NCI-H1048 (cell line): ENCODE measurements around the gene CCDC186.
"Not testable (repeated sequence)": the region's sequence is repeated elsewhere in the genome, so short reads cannot be mapped to it uniquely, and the experiment has no call there.

Experiments
- DNase-seq: peaks from one replicate; lab custom pipeline; 2025; lab: John Stamatoyannopoulos, UW

Gene CCDC186

GRCh38 chr10:114173603-114173920 is 441 bp downstream of the CCDC186 start:
- no peak for DNase-seq

GRCh38 chr10:114172776-114173602 is 1.0 kb downstream of the CCDC186 start:
- DNase-seq = no peak

GRCh38 chr10:114172216-114172615 is 1.8 kb downstream of the CCDC186 start:
- DNase-seq = no peak

- DNase-seq = no peak
These were observed 5.5 kb downstream of the CCDC186 start for GRCh38 chr10:114168450-114169009.

- no peak for DNase-seq
These were observed 6.0 kb downstream of the CCDC186 start for GRCh38 chr10:114167985-114168384.

GRCh38 chr10:114166494-114166893 is 7.5 kb downstream of the CCDC186 start:
- no peak for DNase-seq

GRCh38 chr10:114166043-114166442 is 8.0 kb downstream of the CCDC186 start:
- DNase-seq = no peak

- no peak for DNase-seq
These were observed 10.9 kb downstream of the CCDC186 start for GRCh38 chr10:114163062-114163461.

GRCh38 chr10:114157912-114158311 is 16.1 kb downstream of the CCDC186 start:
- no peak for DNase-seq

- no peak for DNase-seq
These were observed 22.1 kb downstream of the CCDC186 start for GRCh38 chr10:114151892-114152291.

- no peak for DNase-seq
These were observed 22.5 kb downstream of the CCDC186 start for GRCh38 chr10:114151486-114151885.

GRCh38 chr10:114149476-114149875 is 24.5 kb downstream of the CCDC186 start:
- not testable (repeated sequence) for DNase-seq

GRCh38 chr10:114143160-114143559 is 30.8 kb downstream of the CCDC186 start:
- DNase-seq = no peak

- DNase-seq = no peak
These were observed 32.0 kb downstream of the CCDC186 start for GRCh38 chr10:114142018-114142417.

GRCh38 chr10:114140827-114141226 is 33.2 kb downstream of the CCDC186 start:
- not testable (repeated sequence) for DNase-seq

- no peak for DNase-seq
These were observed 34.0 kb downstream of the CCDC186 start for GRCh38 chr10:114140036-114140435.

- no peak for DNase-seq
These were observed 35.4 kb downstream of the CCDC186 start for GRCh38 chr10:114138581-114138980.

- DNase-seq = no peak
These were observed 38.5 kb downstream of the CCDC186 start for GRCh38 chr10:114135476-114135875.

- DNase-seq = no peak
These were observed 42.9 kb downstream of the CCDC186 start for GRCh38 chr10:114131094-114131493.

- no peak for DNase-seq
These were observed 53.0 kb downstream of the CCDC186 start for GRCh38 chr10:114121031-114121430.

- no peak for DNase-seq
These were observed 55.5 kb downstream of the CCDC186 start for GRCh38 chr10:114118514-114118913.

GRCh38 chr10:114117728-114118127 is 56.3 kb downstream of the CCDC186 start:
- DNase-seq = no peak

- no peak for DNase-seq
These were observed 58.1 kb downstream of the CCDC186 start for GRCh38 chr10:114115661-114116445.
